Spinal cord (tissue), 10 donors: ENCODE data around the gene BIRC5. TPM values are rescaled to one million over a fixed set of nuclear protein-coding genes. Genes with fewer than 3 reads are reported as not detected.

Experiments
- DNase-seq, 6 donors: peaks; one replicate each; pipeline versions ENCODE4 v3.0.0 to v3.0.0-alpha.2; 2013 to 2015; ENCODE audit warnings: low spot score in 6 of 6, low read depth in 4 of 6
- H3K27ac ChIP-seq: one replicate; pipeline ENCODE4 v1.5.1; 2013; ENCODE audit warnings: low read depth, low read length, control low read depth
- H3K27me3 ChIP-seq: one replicate; pipeline ENCODE4 v1.6.1; 2013; ENCODE audit warnings: low read length; ENCODE audit not compliant: control insufficient read depth, insufficient read depth
- H3K36me3 ChIP-seq: one replicate; pipeline ENCODE4 v1.6.1; 2013; ENCODE audit warnings: low read length; ENCODE audit not compliant: control insufficient read depth, insufficient read depth
- H3K4me1 ChIP-seq: one replicate; pipeline ENCODE4 v1.6.1; 2013; ENCODE audit warnings: low read length; ENCODE audit not compliant: control insufficient read depth, insufficient read depth
- H3K4me3 ChIP-seq: one replicate; pipeline ENCODE4 v1.5.1; 2013; ENCODE audit warnings: low read depth, low read length, control low read depth
- H3K9me3 ChIP-seq: one replicate; pipeline ENCODE4 v1.6.1; 2013; ENCODE audit warnings: low read length; ENCODE audit not compliant: control insufficient read depth, insufficient read depth
- WGBS: methylation state at CpG from one replicate; pipeline ENCODE4 v1.1.5; 2013; ENCODE audit warnings: missing lambda C conversion rate; ENCODE audit not compliant: insufficient coverage; 5-methylcytosine and 5-hydroxymethylcytosine counted together
- polyA plus RNA-seq, 2 donors: library from polyadenylated mRNA; unstranded; fragments of 120-200 nt; gene quantifications; one replicate each; pipeline ENCODE4 v1.2.1, GENCODE V29; 2013; ENCODE audit not compliant: insufficient read length in 2 of 2
- total RNA-seq, 2 donors: library from RNA; depleted of rRNA in 1 of 2; stranded (reverse); fragments of 120-200 nt in 1 of 2; fragments of >200 nt in 1 of 2; gene quantifications; one replicate each; pipeline versions ENCODE4 v1.2.3 to v1.2.4, GENCODE V29; 2013 to 2014
- donor health status: healthy.

The BIRC5 gene
- total and polyA plus RNA-seq, 4 donors = 13.2 to 23.0 (median 18.7) TPM

- WGBS = 98% methylated on average over 4 of the region's 4 CpGs
- Histone ChIP-seq H3K27me3 (no peaks in the 10 kb centered on the region), H3K4me1 (peaks cover 18% of the 10 kb centered on the region), H3K27ac (no peak overlapping the region), H3K4me3 (no peak overlapping the region), H3K9me3 (no peaks in the 10 kb centered on the region), H3K36me3 (peaks cover 14% of the 10 kb centered on the region)
- no peak for DNase-seq
Measured at GRCh38 chr17:78223061-78223460, 9.0 kb downstream of the BIRC5 start.

DNA sequence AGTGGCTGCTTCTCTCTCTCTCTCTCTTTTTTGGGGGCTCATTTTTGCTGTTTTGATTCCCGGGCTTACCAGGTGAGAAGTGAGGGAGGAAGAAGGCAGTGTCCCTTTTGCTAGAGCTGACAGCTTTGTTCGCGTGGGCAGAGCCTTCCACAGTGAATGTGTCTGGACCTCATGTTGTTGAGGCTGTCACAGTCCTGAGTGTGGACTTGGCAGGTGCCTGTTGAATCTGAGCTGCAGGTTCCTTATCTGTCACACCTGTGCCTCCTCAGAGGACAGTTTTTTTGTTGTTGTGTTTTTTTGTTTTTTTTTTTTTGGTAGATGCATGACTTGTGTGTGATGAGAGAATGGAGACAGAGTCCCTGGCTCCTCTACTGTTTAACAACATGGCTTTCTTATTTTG, 9.7 kb downstream of the BIRC5 start:
- WGBS = 100% methylated on average over 2 of the region's 3 CpGs

DNA sequence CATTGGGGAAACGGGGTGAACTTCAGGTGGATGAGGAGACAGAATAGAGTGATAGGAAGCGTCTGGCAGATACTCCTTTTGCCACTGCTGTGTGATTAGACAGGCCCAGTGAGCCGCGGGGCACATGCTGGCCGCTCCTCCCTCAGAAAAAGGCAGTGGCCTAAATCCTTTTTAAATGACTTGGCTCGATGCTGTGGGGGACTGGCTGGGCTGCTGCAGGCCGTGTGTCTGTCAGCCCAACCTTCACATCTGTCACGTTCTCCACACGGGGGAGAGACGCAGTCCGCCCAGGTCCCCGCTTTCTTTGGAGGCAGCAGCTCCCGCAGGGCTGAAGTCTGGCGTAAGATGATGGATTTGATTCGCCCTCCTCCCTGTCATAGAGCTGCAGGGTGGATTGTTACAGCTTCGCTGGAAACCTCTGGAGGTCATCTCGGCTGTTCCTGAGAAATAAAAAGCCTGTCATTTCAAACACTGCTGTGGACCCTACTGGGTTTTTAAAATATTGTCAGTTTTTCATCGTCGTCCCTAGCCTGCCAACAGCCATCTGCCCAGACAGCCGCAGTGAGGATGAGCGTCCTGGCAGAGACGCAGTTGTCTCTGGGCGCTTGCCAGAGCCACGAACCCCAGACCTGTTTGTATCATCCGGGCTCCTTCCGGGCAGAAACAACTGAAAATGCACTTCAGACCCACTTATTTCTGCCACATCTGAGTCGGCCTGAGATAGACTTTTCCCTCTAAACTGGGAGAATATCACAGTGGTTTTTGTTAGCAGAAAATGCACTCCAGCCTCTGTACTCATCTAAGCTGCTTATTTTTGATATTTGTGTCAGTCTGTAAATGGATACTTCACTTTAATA, 10.4 kb downstream of the BIRC5 start:
- Histone ChIP-seq H3K27me3 (no peaks in the 10 kb centered on the region), H3K4me1 (peaks cover 18% of the 10 kb centered on the region), H3K36me3 (peaks cover 14% of the 10 kb centered on the region), H3K9me3 (no peaks in the 10 kb centered on the region), H3K27ac (no peak overlapping the region), H3K4me3 (no peak overlapping the region)
- DNase-seq = peak in 3 of 6 donors; percentile 17 to 85 (median 81)
- 63% methylated on average over 26 of the region's 27 CpGs for WGBS

More for the DNA sequence above, 9.7 kb downstream of the BIRC5 start:
- peaks cover 18% of the 10 kb centered on the region for H3K4me1 ChIP-seq
- H3K27me3 ChIP-seq = no peaks in the 10 kb centered on the region
- no peak for DNase-seq
- peaks cover 14% of the 10 kb centered on the region for H3K36me3 ChIP-seq
- H3K27ac ChIP-seq = no peak overlapping the region
- no peak overlapping the region for H3K4me3 ChIP-seq
- H3K9me3 ChIP-seq = no peaks in the 10 kb centered on the region

GRCh38 chr17:78225088-78225865, 11.2 kb downstream of the BIRC5 start:
- no peak for DNase-seq
- Histone ChIP-seq H3K9me3 (no peaks in the 10 kb centered on the region), H3K4me3 (no peak overlapping the region), H3K27me3 (peaks cover under 1% of the 10 kb centered on the region), H3K4me1 (peaks cover 18% of the 10 kb centered on the region), H3K36me3 (peaks cover 14% of the 10 kb centered on the region), H3K27ac (no peak overlapping the region)
- WGBS = 80% methylated on average over 7 of the region's 16 CpGs

DNA sequence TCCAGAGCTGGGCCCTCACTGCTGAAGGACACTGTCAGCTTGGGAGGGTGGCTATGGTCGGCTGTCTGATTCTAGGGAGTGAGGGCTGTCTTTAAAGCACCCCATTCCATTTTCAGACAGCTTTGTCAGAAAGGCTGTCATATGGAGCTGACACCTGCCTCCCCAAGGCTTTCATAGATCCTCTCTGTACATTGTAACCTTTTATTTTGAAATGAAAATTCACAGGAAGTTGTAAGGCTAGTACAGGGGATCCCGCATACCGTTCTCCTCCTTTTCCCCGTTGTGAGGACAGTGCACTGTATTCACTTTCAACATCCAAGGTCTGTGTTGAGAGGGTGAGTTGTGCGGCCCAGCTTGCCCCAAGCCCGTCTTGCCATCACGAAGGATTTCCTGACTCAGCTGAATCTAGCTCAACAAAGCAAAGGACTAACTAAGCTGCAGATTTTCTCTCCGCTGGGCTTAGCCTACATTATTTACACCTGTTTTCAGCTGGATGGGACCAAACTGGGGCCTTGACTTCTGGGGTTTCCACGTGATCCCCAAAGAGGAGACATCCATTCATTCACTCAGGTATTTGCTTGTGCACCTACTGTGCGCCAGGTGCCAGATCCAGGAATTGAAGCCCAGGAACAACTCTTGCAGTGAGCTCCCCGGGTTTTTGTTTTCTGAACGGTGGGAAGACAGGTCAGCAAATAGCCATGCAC, 12.2 kb downstream of the BIRC5 start:
- Histone ChIP-seq H3K27ac (no peak overlapping the region), H3K4me1 (peaks cover 22% of the 10 kb centered on the region), H3K27me3 (peaks cover 10% of the 10 kb centered on the region), H3K4me3 (no peak overlapping the region), H3K36me3 (peaks cover 11% of the 10 kb centered on the region), H3K9me3 (no peaks in the 10 kb centered on the region)
- WGBS = 63% methylated on average over 7 of the region's 12 CpGs
- DNase-seq = peak in 1 of 6 donors; percentile 13

GRCh38 chr17:78226759-78227454, 12.9 kb downstream of the BIRC5 start:
- Histone ChIP-seq H3K27me3 (peaks cover 16% of the 10 kb centered on the region), H3K36me3 (peaks cover 8% of the 10 kb centered on the region), H3K27ac (no peak overlapping the region), H3K4me1 (peaks cover 27% of the 10 kb centered on the region), H3K4me3 (no peak overlapping the region), H3K9me3 (no peaks in the 10 kb centered on the region)
- WGBS = 78% methylated on average over 15 of the region's 20 CpGs
- peak in 1 of 6 donors; percentile 0 for DNase-seq

DNA sequence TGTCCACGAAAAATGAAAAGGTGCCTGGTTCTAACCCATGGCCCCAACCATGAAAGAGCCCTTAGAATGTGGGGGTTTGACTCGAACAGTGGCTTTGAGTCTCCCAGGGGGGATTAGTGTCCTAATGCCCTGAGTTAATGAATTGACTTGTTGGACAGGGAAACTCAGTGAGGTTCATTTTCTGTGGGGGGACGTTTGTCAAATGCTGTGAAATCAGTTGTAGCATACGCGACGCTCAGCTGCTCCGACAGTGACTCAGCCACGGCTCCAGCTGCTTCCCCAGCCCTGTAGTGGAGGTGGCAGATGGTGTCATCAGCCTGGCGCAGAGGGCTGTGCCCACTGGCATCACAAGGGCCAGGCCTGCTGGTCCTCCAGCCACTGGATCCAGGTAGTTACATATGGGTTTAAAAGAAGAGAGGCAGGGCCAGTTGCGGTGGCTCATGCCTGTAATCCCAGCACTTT, 13.4 kb downstream of the BIRC5 start:
- Histone ChIP-seq H3K36me3 (peaks cover 8% of the 10 kb centered on the region), H3K9me3 (no peaks in the 10 kb centered on the region), H3K27me3 (peaks cover 22% of the 10 kb centered on the region), H3K4me1 (peaks cover 32% of the 10 kb centered on the region), H3K4me3 (no peak overlapping the region), H3K27ac (no peak overlapping the region)
- DNase-seq = peak in 2 of 6 donors; percentile 28 to 58
- 73% methylated on average over 8 of the region's 10 CpGs for WGBS

DNA sequence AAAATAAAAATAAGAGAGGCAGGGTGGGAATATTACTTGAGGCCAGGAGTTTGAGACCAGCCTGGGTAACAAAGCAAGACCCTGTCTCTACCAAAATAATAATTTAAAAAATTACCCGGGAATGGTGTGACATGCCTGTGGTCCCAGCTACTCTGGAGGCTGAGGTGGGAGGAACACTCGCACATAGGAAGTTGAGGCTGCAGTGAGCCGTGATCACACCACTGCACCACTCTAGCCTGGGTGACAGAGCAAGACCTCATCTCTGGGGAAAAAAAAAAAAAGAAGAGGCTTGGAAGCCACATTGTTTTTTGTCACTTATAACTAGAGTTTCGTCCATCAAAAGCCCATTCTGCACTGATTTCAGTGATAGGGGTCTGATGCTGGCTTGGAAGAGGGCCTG, 14.1 kb downstream of the BIRC5 start:
- no peak overlapping the region for H3K4me3 ChIP-seq
- no peak overlapping the region for H3K27ac ChIP-seq
- peaks cover 28% of the 10 kb centered on the region for H3K27me3 ChIP-seq
- no peak for DNase-seq
- no peaks in the 10 kb centered on the region for H3K9me3 ChIP-seq
- H3K36me3 ChIP-seq = peaks cover 8% of the 10 kb centered on the region
- WGBS = 75% methylated on average over 2 of the region's 4 CpGs
- peaks cover 32% of the 10 kb centered on the region for H3K4me1 ChIP-seq
